K562 (cell line): ENCODE results near the gene PRKACA. TPM values are rescaled to one million over a fixed set of nuclear protein-coding genes. Genes with fewer than 3 reads are reported as not detected.
A peak's percentile ranks its signal among the peaks of the same experiment; 100 is the strongest.
"Not testable (repeated sequence)": the region's sequence is repeated elsewhere in the genome, so short reads cannot be mapped to it uniquely, and the experiment has no call there.

ENCODE experiments used
- ATAC-seq: fragments of 200-7000 bp; cut with Tn5 transposase; 3 replicates; pipeline ENCODE4 v1.9.1; 2020; ENCODE audit warnings: moderate library complexity
- BruUV-seq: library from RNA; stranded (reverse); fragments of 400-500 nt; replicated peaks from 2 replicates; lab custom pipeline; 2021; lab: Mats Ljungman, UMichigan
- CTCF ChIA-PET: fragments of 300-600 bp; formaldehyde crosslinking; extraction: SDS; loops from one replicate; lab custom pipeline; 2021; ENCODE audit warnings: low intra/inter-chr PET ratio; lab: Yijun Ruan, JAX
- POLR2A ChIA-PET: fragments of 300-600, 350-650 bp; sonication (Branson Sonifier 250); formaldehyde crosslinking; extraction: SDS; loops from one replicate; lab custom pipeline; 2021; ENCODE audit warnings: antibody characterized with exemption, inconsistent platforms; lab: Yijun Ruan, JAX
- DNase-seq, 4 experiments: peaks; one replicate each; pipeline versions ENCODE4 v3.0.0 to v3.0.0-alpha.2; 2011 to 2018; ENCODE audit warnings: low spot score in 3 of 4, mixed read lengths in 3 of 4; ENCODE audit errors: extremely low read depth in 1 of 4
- FAIRE-seq: peaks from 2 replicates; lab custom pipeline; 2011; peaks lifted over from hg19 to GRCh38; lab: Jason Lieb, UNC
- H2AFZ ChIP-seq: 2 replicates; pipeline ENCODE4 v1.6.0; 2011; ENCODE audit warnings: low read depth, low read length, control low read depth, inconsistent platforms
- H3K27ac ChIP-seq: fragments of 200-600 bp; 3 replicates; pipeline ENCODE4 v1.8.0; 2011; ENCODE audit warnings: low read depth, mild to moderate bottlenecking, control low read depth, inconsistent platforms, low read length, moderate library complexity, mixed read lengths; ENCODE audit errors: extremely low read depth
- H3K27me3 ChIP-seq, 2 experiments: fragments of 300-600 bp in 1 of 2; 2 replicates in 1 of 2; 3 replicates in 1 of 2; pipeline versions ENCODE4 v1.6.0 to v1.8.0; 2011; ENCODE audit warnings: inconsistent platforms in 2 of 2, low read length in 2 of 2, mild to moderate bottlenecking in 1 of 2, mixed read lengths in 1 of 2, moderate library complexity in 1 of 2; ENCODE audit not compliant: control insufficient read depth in 2 of 2, insufficient read depth in 2 of 2
- H3K36me3 ChIP-seq: fragments of 300-600 bp; 3 replicates; pipeline ENCODE4 v1.8.0; 2011; ENCODE audit warnings: mild to moderate bottlenecking, low read length, inconsistent platforms; ENCODE audit not compliant: control insufficient read depth, insufficient read depth
- H3K4me1 ChIP-seq, 2 experiments: fragments of 200-600 bp in 1 of 2; replicated peaks in 1 of 2; 2 replicates in 1 of 2; 3 replicates in 1 of 2; pipeline versions ENCODE4 v1.5.1 to v1.8.0; 2011; ENCODE audit warnings: inconsistent platforms in 2 of 2, low read length in 2 of 2, mild to moderate bottlenecking in 1 of 2, mixed read lengths in 1 of 2, moderate library complexity in 1 of 2; ENCODE audit not compliant: control insufficient read depth in 2 of 2, insufficient read depth in 2 of 2
- H3K4me2 ChIP-seq: 2 replicates; pipeline ENCODE4 v1.6.1; 2011; ENCODE audit warnings: low read length, control low read depth, inconsistent platforms, mixed read lengths; ENCODE audit not compliant: insufficient read depth
- H3K4me3 ChIP-seq: fragments of 200-600 bp; sonication (generic), shearing (Covaris generic); 2 replicates; pipeline ENCODE4 v1.5.1; 2016; ENCODE audit warnings: control low read depth, inconsistent platforms
- H3K79me2 ChIP-seq: fragments of 200-600 bp; 3 replicates; pipeline ENCODE4 v1.8.0; 2011; ENCODE audit warnings: low read length, inconsistent platforms; ENCODE audit not compliant: control insufficient read depth, insufficient read depth
- H3K9ac ChIP-seq, 2 experiments: 2 replicates each; pipeline versions ENCODE4 v1.6.0 to v1.6.1; 2011; ENCODE audit warnings: low read depth in 2 of 2, low read length in 2 of 2, control low read depth in 1 of 2, inconsistent platforms in 1 of 2, mild to moderate bottlenecking in 1 of 2, mixed read lengths in 1 of 2; ENCODE audit not compliant: insufficient read depth in 1 of 2
- H3K9me1 ChIP-seq: one replicate; pipeline ENCODE4 v1.6.0; 2011; ENCODE audit warnings: inconsistent platforms, mild to moderate bottlenecking, low read length, moderate library complexity; ENCODE audit not compliant: control insufficient read depth, insufficient read depth
- H3K9me3 ChIP-seq: replicated peaks from 2 replicates; pipeline ENCODE4 v1.5.1; 2011; ENCODE audit warnings: low read depth, low read length, inconsistent platforms; ENCODE audit not compliant: control insufficient read depth, insufficient read depth
- H4K20me1 ChIP-seq: replicated peaks from 2 replicates; pipeline ENCODE4 v1.6.1; 2011; ENCODE audit warnings: low read length, inconsistent platforms, mixed read lengths; ENCODE audit not compliant: control insufficient read depth, insufficient read depth
- WGBS: fragments of 100-300 bp; shearing (Covaris generic); methylation state at CpG from one replicate; pipeline ENCODE4 v1.1.6; 2016; ENCODE audit warnings: low coverage, mixed read lengths; ENCODE audit not compliant: insufficient coverage; ENCODE audit errors: missing lambda C conversion rate; 5-methylcytosine and 5-hydroxymethylcytosine counted together
- in situ Hi-C: fragments of 300-500 bp; cut with MboI; formaldehyde crosslinking; loops from 4 replicates; pipeline ENCODE4 v1.15.0; 2018; ENCODE audit warnings: inconsistent platforms, mixed read lengths
- intact Hi-C: fragments of 100-400 bp; cut with micrococcal nuclease; formaldehyde crosslinking; loops from 2 replicates; pipeline ENCODE4 v1.14.2; 2022
- polyA plus RNA-seq, 8 experiments: library from polyadenylated mRNA; depleted of rRNA in 4 of 8; stranded (reverse) in 5 of 8; unstranded in 3 of 8; fragments of >200 nt; fragmentation: Nextera tagmentation in 2 of 8; fragmentation: Illumina TruSeq in 1 of 8; extraction: Ambion mirVana in 2 of 8; extraction: Trizol in 1 of 8; gene quantifications; 2 replicates each; pipeline versions ENCODE4 v1.2.1 to v1.2.3, GENCODE V29; 2011 to 2014; ENCODE audit warnings: inconsistent platforms in 1 of 8, missing spikeins in 1 of 8
- total RNA-seq, 7 experiments: library from RNA; depleted of rRNA in 6 of 7; stranded (reverse); fragments of >200 nt in 6 of 7; fragmentation: Illumina TruSeq in 2 of 7; extraction: Trizol in 2 of 7; gene quantifications; 2 replicates each; pipeline versions ENCODE4 v1.2.1 to v1.2.3, GENCODE V29; 2011 to 2021; ENCODE audit warnings: low replicate concordance in 1 of 7
- TF ChIP-seq, protein P1 (sequence below), 2 experiments: fragments of 450-650 bp; IDR thresholded peaks; 2 replicates each; pipeline ENCODE4 v1.6.1; 2016
- TF ChIP-seq, protein P2 (sequence below): IDR thresholded peaks from 2 replicates; pipeline ENCODE4 v1.6.1; 2016; ENCODE audit warnings: missing genetic modification characterization, missing compliant biosample characterization

Gene PRKACA
- total and polyA plus RNA-seq, 9 of the 15 experiments (the other 6 are each of a cell fraction or from before 2014, with no cell fraction given) = 1.2 to 63.1 (median 13.0) TPM

- in situ Hi-C loops, H3K27me3 ChIP-seq, H3K27ac ChIP-seq, H3K9me3 ChIP-seq, H3K4me2 ChIP-seq, DNase-seq, H2AFZ ChIP-seq, H3K36me3 ChIP-seq, H3K79me2 ChIP-seq, FAIRE-seq, ATAC-seq, H3K9ac ChIP-seq, H3K9me1 ChIP-seq, BruUV-seq, H3K4me3 ChIP-seq: not testable (repeated sequence)
- peaks cover 41% of the 10 kb centered on the region for H4K20me1 ChIP-seq
- intact Hi-C loops = loop anchor here (10.0 kb wide), 1 partner anchor 259 kb away; no protein-coding TSS in a partner anchor
- H3K4me1 ChIP-seq = peaks cover 21 to 36% of the 10 kb centered on the region in 2 experiments
- TF ChIP-seq, protein P1, sequence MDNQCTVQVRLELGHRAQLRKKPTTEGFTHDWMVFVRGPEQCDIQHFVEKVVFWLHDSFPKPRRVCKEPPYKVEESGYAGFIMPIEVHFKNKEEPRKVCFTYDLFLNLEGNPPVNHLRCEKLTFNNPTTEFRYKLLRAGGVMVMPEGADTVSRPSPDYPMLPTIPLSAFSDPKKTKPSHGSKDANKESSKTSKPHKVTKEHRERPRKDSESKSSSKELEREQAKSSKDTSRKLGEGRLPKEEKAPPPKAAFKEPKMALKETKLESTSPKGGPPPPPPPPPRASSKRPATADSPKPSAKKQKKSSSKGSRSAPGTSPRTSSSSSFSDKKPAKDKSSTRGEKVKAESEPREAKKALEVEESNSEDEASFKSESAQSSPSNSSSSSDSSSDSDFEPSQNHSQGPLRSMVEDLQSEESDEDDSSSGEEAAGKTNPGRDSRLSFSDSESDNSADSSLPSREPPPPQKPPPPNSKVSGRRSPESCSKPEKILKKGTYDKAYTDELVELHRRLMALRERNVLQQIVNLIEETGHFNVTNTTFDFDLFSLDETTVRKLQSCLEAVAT (IDR thresholded peaks at IDR 0.05) = peak in 1 of 2 experiments; percentile 55; a peak in 2 of 4 replicates
- TF ChIP-seq, protein P2, sequence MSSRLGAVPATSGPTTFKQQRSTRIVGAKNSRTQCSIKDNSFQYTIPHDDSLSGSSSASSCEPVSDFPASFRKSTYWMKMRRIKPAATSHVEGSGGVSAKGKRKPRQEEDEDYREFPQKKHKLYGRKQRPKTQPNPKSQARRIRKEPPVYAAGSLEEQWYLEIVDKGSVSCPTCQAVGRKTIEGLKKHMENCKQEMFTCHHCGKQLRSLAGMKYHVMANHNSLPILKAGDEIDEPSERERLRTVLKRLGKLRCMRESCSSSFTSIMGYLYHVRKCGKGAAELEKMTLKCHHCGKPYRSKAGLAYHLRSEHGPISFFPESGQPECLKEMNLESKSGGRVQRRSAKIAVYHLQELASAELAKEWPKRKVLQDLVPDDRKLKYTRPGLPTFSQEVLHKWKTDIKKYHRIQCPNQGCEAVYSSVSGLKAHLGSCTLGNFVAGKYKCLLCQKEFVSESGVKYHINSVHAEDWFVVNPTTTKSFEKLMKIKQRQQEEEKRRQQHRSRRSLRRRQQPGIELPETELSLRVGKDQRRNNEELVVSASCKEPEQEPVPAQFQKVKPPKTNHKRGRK = peak; percentile 80
- WGBS = 76% methylated on average over 10 of the region's 10 CpGs
- CTCF ChIA-PET = interaction anchor here (0.5 kb wide), 1 partner anchor 286 kb away, joined by 5 read pairs; no protein-coding TSS in a partner anchor
- POLR2A ChIA-PET = interaction anchor here (0.7 to 2.8 kb wide), 4 partner anchors 10 to 196 kb away, joined by 3 to 13 read pairs (median 4); partner anchors contain the start of gene ASF1B
Measured at GRCh38 chr19:14146169-14146568, 28.6 kb upstream of the PRKACA start.
